Naive thymus-derived CD4-positive, alpha-beta T cell (primary cell): ENCODE data around the gene TNFRSF9. TPM values are rescaled to one million over a fixed set of nuclear protein-coding genes. Genes with fewer than 3 reads are reported as not detected.
"Not testable (repeated sequence)": the region's sequence is repeated elsewhere in the genome, so short reads cannot be mapped to it uniquely, and the experiment has no call there.

Source experiments
- ATAC-seq: fragments of 150-1000 bp; cut with Tn5 transposase; 2 replicates; pipeline ENCODE4 v1.10.0; 2021; ENCODE audit warnings: mild to moderate bottlenecking, moderate library complexity
- CTCF ChIA-PET: fragments of 350-600 bp; sonication (Branson Sonifier 250); formaldehyde crosslinking; loops from one replicate; lab custom pipeline; 2021; ENCODE audit warnings: antibody characterized with exemption; lab: Charles Lee
- POLR2A ChIA-PET: fragments of 350-600 bp; sonication (Branson Sonifier 250); formaldehyde crosslinking; loops from one replicate; lab custom pipeline; 2021; ENCODE audit warnings: antibody characterized with exemption, inconsistent platforms; lab: Charles Lee
- DNase-seq, 9 donors: peaks; one replicate each; pipeline versions ENCODE4 v3.0.0 to v3.0.0-alpha.2; 2020 to 2022; ENCODE audit warnings: mixed read lengths in 1 of 9
- H3K27ac ChIP-seq: one replicate; pipeline ENCODE4 v1.7.0; 2013; ENCODE audit warnings: mild to moderate bottlenecking, low read depth, low read length, moderate library complexity
- H3K27me3 ChIP-seq, 2 donors: one replicate each; pipeline ENCODE4 v1.7.0; 2013; ENCODE audit warnings: low read length in 2 of 2, mild to moderate bottlenecking in 2 of 2, moderate library complexity in 2 of 2; ENCODE audit not compliant: control insufficient read depth in 2 of 2, insufficient read depth in 2 of 2
- H3K36me3 ChIP-seq, 3 experiments: 1 replicate in 2 of 3; 2 replicates in 1 of 3; pipeline ENCODE4 v1.7.0; 2013; ENCODE audit warnings: low read length in 3 of 3, mild to moderate bottlenecking in 3 of 3, moderate library complexity in 1 of 3; ENCODE audit not compliant: insufficient read depth in 3 of 3, control insufficient read depth in 2 of 3
- H3K4me1 ChIP-seq, 2 donors: one replicate each; pipeline ENCODE4 v1.7.0; 2013; ENCODE audit warnings: low read length in 2 of 2, mild to moderate bottlenecking in 2 of 2, moderate library complexity in 1 of 2; ENCODE audit not compliant: control insufficient read depth in 2 of 2, insufficient read depth in 2 of 2
- H3K4me3 ChIP-seq: 2 replicates; pipeline ENCODE4 v1.7.0; 2013; ENCODE audit warnings: mild to moderate bottlenecking, low read length
- H3K9me3 ChIP-seq, 3 experiments: 1 replicate in 2 of 3; 2 replicates in 1 of 3; pipeline ENCODE4 v1.7.0; 2013; ENCODE audit warnings: low read length in 3 of 3; ENCODE audit not compliant: control insufficient read depth in 2 of 3
- H3K27ac Mint-ChIP-seq, 9 donors: one replicate each; pipeline ENCODE4 v1.8.0; 2020 to 2022; ENCODE audit warnings: mixed read lengths in 9 of 9, mild to moderate bottlenecking in 8 of 9, moderate library complexity in 5 of 9, inconsistent platforms in 2 of 9
- H3K27me3 Mint-ChIP-seq, 5 donors: one replicate each; pipeline ENCODE4 v1.8.0; 2021 to 2022; ENCODE audit warnings: mixed read lengths in 5 of 5, mild to moderate bottlenecking in 1 of 5
- H3K36me3 Mint-ChIP-seq, 5 donors: one replicate each; pipeline ENCODE4 v1.8.0; 2020 to 2022; ENCODE audit warnings: mixed read lengths in 5 of 5, mild to moderate bottlenecking in 3 of 5, inconsistent platforms in 1 of 5
- H3K4me1 Mint-ChIP-seq, 7 donors: one replicate each; pipeline ENCODE4 v1.8.0; 2020 to 2022; ENCODE audit warnings: mixed read lengths in 7 of 7, mild to moderate bottlenecking in 3 of 7, inconsistent platforms in 1 of 7
- H3K4me3 Mint-ChIP-seq, 10 donors: one replicate each; pipeline ENCODE4 v1.8.0; 2020 to 2022; ENCODE audit warnings: mild to moderate bottlenecking in 10 of 10, mixed read lengths in 10 of 10, moderate library complexity in 6 of 10, inconsistent platforms in 2 of 10
- H3K9me3 Mint-ChIP-seq, 11 donors: one replicate each; pipeline ENCODE4 v1.8.0; 2020 to 2022; ENCODE audit warnings: mixed read lengths in 11 of 11, mild to moderate bottlenecking in 4 of 11, inconsistent platforms in 1 of 11, moderate library complexity in 1 of 11
- intact Hi-C, 2 donors: fragments of 100-400 bp; cut with micrococcal nuclease; formaldehyde crosslinking; loops; one replicate each; pipeline ENCODE4 v1.15.1; 2023
- polyA plus RNA-seq, 2 donors: library from polyadenylated mRNA; unstranded; fragments of 300-500 nt; fragmentation: Illumina TruSeq; gene quantifications; one replicate each; pipeline ENCODE4 v1.2.3, GENCODE V29; 2021
- total RNA-seq, 6 experiments: library from RNA in 5 of 6; stranded (reverse) in 5 of 6; gene quantifications; 1 replicate in 5 of 6; 2 replicates in 1 of 6; pipeline ENCODE4 v1.2.3 and lab custom pipeline; 2021 to 2026

Gene TNFRSF9
- total and polyA plus RNA-seq, 7 experiments from 2014 or later = 0.10 to 6.6 (median 0.25) TPM; not detected in 1

DNA sequence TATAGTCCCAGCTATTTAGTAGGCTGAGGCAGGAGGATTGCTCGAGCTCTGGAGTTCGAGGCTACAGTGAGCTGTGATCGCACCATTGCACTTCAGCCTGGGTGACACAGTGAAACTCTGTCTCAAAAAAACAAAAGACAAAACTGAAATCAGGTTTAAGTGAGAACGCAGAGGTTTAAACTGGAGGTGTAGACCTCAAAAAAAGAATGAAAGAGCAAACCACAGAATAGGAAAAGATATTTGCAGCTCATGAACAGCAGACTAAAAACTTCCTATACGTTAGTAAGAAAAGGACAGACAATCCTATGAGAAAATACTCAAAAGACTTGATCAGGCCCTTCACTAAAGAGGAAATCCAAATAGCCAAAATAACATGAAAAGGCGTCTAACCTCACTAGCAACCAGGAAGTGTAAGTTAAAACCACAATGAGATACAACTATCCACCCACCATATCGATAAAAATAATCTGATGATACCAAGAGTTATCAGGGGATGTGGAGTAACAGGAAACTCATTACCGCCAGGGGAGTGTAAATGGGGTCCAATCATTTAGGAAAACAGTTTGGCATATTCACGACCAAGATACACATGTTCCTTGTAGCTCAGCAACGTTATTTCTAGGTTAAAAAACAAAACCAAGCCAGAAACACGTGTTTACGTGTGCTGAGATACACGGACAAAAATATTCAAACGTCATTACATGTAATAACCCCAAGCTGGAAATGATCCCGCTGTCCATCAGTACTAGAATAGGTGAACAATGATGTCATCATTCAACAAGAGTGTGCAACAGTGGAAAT is 9.8 kb downstream of the TNFRSF9 start:
- intact Hi-C loops = loop anchor here in 1 of 2 donors (1.0 kb wide), 1 partner anchor 30 kb away; the partner anchor contains the start of gene PARK7
- Histone ChIP-seq H3K27ac (no peak overlapping the region), H3K9me3 (no peaks in the 10 kb centered on the region), H3K36me3 (no peaks in the 10 kb centered on the region), H3K4me3 (peak overlapping the region; percentile 10), H3K27me3 (no peaks in the 10 kb centered on the region), H3K4me1 (peaks cover 13 to 17% of the 10 kb centered on the region in 2 donors)
- Mint-ChIP-seq H3K9me3 (no peaks in the 10 kb centered on the region), H3K27ac (peak overlapping the region in 6 of 9 donors; percentile 5 to 67 (median 52)), H3K4me1 (peaks cover 19 to 26% (median 24%) of the 10 kb centered on the region in 7 donors), H3K4me3 (peak overlapping the region; percentile 42 to 66 (median 58)), H3K27me3 (peaks cover 0 to 6% (median 0%) of the 10 kb centered on the region in 5 donors), H3K36me3 (peaks cover 0 to 1% (median 0%) of the 10 kb centered on the region in 5 donors)
- DNase-seq (no peak), ATAC-seq (peak; percentile 72)
- POLR2A ChIA-PET = no interaction called here
- CTCF ChIA-PET = interaction anchor here (0.5 kb wide), 1 partner anchor 84 kb away, joined by 4 read pairs; no protein-coding TSS in a partner anchor

DNA sequence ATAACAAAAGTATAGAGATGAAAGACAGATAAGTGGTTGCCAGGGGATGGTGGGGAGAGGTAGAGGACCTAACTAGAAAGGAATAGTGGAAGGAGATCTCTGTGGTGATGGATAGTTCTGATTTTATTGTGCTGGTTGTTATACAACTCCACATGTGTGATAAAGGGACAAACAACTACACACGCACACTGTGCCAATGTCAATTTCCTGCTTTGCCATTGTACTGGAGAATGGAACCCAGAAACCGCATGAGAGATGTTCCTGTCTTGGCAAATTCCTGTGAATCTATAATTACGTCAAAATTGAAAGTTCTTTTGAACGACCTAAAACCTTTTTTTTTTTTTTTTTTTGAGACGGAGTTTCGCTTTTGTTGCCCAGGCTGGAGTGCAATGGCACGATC is 11.0 kb downstream of the TNFRSF9 start:
- intact Hi-C loops = loop anchor here in 1 of 2 donors (1.0 kb wide), 1 partner anchor 32 kb away; the partner anchor contains the start of gene PARK7
- POLR2A ChIA-PET = interaction anchor here (0.7 kb wide), 1 partner anchor 594 kb away, joined by 3 read pairs; no protein-coding TSS in a partner anchor
- Mint-ChIP-seq H3K27ac (peak overlapping the region in 1 of 9 donors; percentile 34), H3K4me3 (peak overlapping the region in 4 of 10 donors; percentile 21 to 67 (median 38)), H3K9me3 (no peaks in the 10 kb centered on the region), H3K27me3 (peaks cover 0 to 4% (median 0%) of the 10 kb centered on the region in 5 donors), H3K36me3 (peaks cover 0 to 1% (median 0%) of the 10 kb centered on the region in 5 donors), H3K4me1 (peaks cover 19 to 26% (median 24%) of the 10 kb centered on the region in 7 donors)
- Histone ChIP-seq H3K9me3 (no peaks in the 10 kb centered on the region), H3K4me3 (no peak overlapping the region), H3K4me1 (peaks cover 13 to 17% of the 10 kb centered on the region in 2 donors), H3K27ac (no peak overlapping the region), H3K36me3 (no peaks in the 10 kb centered on the region), H3K27me3 (no peaks in the 10 kb centered on the region)
- CTCF ChIA-PET = no interaction called here
- no peak for DNase-seq
- ATAC-seq = no peak

DNA sequence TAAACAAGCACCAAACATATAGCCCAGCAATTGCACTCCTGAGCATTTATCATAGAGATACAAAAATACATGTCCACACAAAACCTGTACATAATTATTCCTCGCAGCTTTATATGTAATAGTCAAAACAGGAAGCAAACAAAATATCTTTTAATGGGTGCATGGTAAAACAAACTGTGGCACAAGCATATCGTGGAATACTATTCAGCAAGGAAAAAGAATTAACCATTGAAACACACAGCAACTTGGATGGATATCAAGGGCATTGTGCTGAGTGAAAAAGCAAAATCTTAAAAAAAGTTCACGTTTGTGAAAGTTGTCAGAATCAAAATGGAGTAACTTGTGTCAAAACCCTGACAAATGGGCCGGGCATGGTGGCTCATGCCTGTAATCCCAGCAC is 12.4 kb downstream of the TNFRSF9 start:
- H3K36me3 ChIP-seq = no peaks in the 10 kb centered on the region
- Mint-ChIP-seq H3K9me3 (no peaks in the 10 kb centered on the region), H3K4me1 (peaks cover 19 to 26% (median 24%) of the 10 kb centered on the region in 7 donors), H3K27ac (peak overlapping the region in 1 of 9 donors; percentile 3), H3K36me3 (peaks cover 0 to 1% (median 0%) of the 10 kb centered on the region in 5 donors), H3K4me3 (no peak overlapping the region), H3K27me3 (peaks cover 0 to 4% (median 0%) of the 10 kb centered on the region in 5 donors)
- ChIA-PET POLR2A (no interaction called here), CTCF (no interaction called here)
- H3K4me1 ChIP-seq = peaks cover 13 to 17% of the 10 kb centered on the region in 2 donors
- intact Hi-C loops = no loop called here
- ATAC-seq = no peak
- no peaks in the 10 kb centered on the region for H3K27me3 ChIP-seq
- no peak overlapping the region for H3K27ac ChIP-seq
- H3K9me3 ChIP-seq = no peaks in the 10 kb centered on the region
- DNase-seq = no peak
- no peak overlapping the region for H3K4me3 ChIP-seq

DNA sequence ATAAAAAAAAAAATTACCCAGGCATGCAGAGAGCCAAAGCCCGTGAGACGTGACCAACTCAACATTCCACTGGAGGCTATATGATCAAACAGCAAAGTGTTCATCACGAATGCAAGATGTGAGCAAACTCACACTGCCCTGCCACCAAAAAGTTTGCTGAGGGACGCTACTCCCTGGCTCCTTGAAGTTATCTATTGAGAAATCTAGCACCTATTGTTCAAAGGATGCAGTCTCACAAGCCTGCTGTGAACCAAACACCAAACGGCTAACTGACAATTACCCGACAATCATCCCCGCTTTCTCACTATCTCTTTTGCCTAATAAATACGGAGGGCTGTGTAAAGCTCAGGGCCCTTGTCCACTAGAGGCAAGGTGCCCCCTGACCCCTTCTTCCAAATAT is 13.6 kb downstream of the TNFRSF9 start:
- intact Hi-C loops, CTCF ChIA-PET, DNase-seq, H3K4me3 Mint-ChIP-seq, H3K27me3 Mint-ChIP-seq, H3K36me3 Mint-ChIP-seq, H3K9me3 Mint-ChIP-seq, H3K27ac ChIP-seq, POLR2A ChIA-PET, H3K27me3 ChIP-seq, ATAC-seq, H3K9me3 ChIP-seq, H3K36me3 ChIP-seq, H3K4me3 ChIP-seq: not testable (repeated sequence)
- H3K4me1 ChIP-seq = peaks cover 13 to 17% of the 10 kb centered on the region in 2 donors
- peak overlapping the region in 1 of 9 donors; percentile 62 for H3K27ac Mint-ChIP-seq
- H3K4me1 Mint-ChIP-seq = peaks cover 19 to 24% (median 22%) of the 10 kb centered on the region in 7 donors

DNA sequence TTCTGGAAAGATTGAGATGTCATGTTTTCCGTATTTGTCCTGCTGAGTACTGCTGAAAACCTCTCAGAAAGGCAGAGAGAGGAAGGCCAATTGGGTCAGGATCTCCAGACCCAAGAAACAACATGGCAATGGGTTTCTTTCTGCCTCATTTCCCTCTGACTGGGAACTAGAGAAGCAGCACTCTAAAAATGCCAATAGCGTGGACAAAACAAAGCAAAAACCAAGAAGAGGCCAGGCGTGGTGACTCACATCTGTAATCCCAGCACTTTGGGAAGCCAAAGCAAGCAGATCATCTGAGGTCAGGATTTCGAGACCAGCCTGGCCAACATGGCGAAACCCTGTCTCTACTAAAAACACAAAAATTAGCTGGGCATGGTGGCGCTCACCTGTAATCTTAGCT is 18.3 kb downstream of the TNFRSF9 start:
- intact Hi-C loops = no loop called here
- no peak overlapping the region for H3K27ac Mint-ChIP-seq
- H3K4me3 Mint-ChIP-seq = no peak overlapping the region
- H3K27me3 ChIP-seq = no peaks in the 10 kb centered on the region
- H3K4me1 Mint-ChIP-seq = peaks cover 0 to 8% (median 0%) of the 10 kb centered on the region in 7 donors
- no peak overlapping the region for H3K4me3 ChIP-seq
- DNase-seq (no peak), ATAC-seq (no peak)
- no peaks in the 10 kb centered on the region for H3K9me3 Mint-ChIP-seq
- ChIA-PET CTCF (no interaction called here), POLR2A (no interaction called here)
- H3K36me3 Mint-ChIP-seq = peaks cover 0 to under 1% (median 0%) of the 10 kb centered on the region in 5 donors
- H3K27me3 Mint-ChIP-seq = peaks cover 0 to 3% (median 0%) of the 10 kb centered on the region in 5 donors
- H3K4me1 ChIP-seq = peaks cover 0 to 5% of the 10 kb centered on the region in 2 donors
- H3K36me3 ChIP-seq = no peaks in the 10 kb centered on the region
- H3K9me3 ChIP-seq = no peaks in the 10 kb centered on the region
- no peak overlapping the region for H3K27ac ChIP-seq

DNA sequence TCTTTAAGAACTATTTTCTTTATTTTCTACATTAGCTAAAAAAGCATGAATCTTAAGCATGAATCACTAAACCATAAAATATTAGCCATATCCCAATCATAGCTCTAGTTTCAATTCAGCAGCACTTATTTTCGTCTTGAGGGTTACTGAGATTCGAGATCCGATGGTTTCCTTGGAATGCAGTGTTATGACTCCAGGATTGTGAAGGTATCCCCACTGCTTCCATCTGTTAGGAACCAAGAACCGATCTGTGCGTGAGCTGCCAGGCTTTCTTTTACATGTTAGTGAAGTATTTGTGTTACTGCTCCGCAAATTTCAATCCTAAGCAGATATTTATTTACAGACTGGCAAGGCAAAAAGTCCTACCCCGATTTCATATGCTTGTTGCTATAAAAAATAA is 18.8 kb downstream of the TNFRSF9 start:
- Histone ChIP-seq H3K36me3 (no peaks in the 10 kb centered on the region), H3K4me3 (no peak overlapping the region), H3K27ac (no peak overlapping the region), H3K9me3 (no peaks in the 10 kb centered on the region), H3K4me1 (peaks cover 0 to 5% of the 10 kb centered on the region in 2 donors), H3K27me3 (no peaks in the 10 kb centered on the region)
- Mint-ChIP-seq H3K4me1 (peaks cover 0 to 8% (median 0%) of the 10 kb centered on the region in 7 donors), H3K9me3 (peaks cover 0 to 2% (median 0%) of the 10 kb centered on the region in 11 donors), H3K4me3 (no peak overlapping the region), H3K27ac (no peak overlapping the region), H3K36me3 (no peaks in the 10 kb centered on the region), H3K27me3 (no peaks in the 10 kb centered on the region)
- POLR2A ChIA-PET = no interaction called here
- intact Hi-C loops = no loop called here
- no peak for ATAC-seq
- CTCF ChIA-PET = no interaction called here
- DNase-seq = no peak
